ENCODE measurements around the gene ZWILCH.
"Not testable (repeated sequence)": the region's sequence is repeated elsewhere in the genome, so short reads cannot be mapped to it uniquely, and the experiment has no call there.

Gene ZWILCH

DNA sequence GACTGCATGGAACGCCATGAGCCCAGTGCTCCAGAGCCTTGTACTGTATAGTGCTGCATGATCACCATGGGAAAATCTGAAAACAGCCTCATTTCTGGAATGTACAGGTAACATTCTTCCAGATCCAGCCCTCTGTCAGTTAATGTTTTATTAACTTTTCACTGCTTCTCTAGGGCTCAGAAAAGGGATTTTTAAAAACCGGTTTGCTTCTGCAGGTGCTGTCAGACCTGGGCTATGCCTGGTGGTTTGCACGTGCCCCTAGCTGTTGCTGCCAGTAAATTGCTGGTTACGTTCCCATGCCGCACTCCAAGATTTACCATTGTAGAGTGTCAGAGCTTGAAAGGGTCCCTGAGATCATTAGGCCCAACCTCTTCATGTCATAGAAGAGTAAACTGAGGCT lies 16.6 kb upstream of the ZWILCH start:
- no peak for DNase-seq

DNA sequence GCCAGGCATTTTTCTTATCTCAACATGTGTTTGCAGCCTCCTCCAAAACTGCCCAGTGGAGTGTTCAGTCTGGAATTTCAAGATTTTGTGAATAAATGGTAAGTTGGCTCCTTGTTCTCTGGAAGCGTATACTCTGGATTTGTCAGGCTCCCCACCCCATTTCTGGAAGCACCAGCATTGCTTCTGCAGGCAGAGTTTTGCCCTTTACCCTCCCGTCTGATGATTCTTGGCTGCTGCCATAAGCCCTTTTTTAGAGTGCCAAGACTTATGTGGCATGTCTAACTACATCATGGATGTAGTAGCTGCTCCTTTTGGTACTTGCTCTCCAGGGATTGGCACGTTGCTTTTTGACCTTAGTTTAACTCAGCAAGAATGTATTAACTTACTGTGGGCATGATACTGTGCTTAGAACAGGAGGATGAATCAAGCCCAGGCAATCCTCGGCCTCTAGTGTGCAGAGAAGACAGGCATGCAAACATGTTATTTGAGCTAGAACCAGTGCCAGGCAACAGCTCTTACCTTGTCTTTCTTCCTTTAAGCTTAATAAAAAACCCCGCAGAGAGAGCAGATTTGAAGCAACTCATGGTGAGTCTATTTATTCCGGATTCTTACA lies 15.8 kb upstream of the ZWILCH start:
- no peak for DNase-seq

DNA sequence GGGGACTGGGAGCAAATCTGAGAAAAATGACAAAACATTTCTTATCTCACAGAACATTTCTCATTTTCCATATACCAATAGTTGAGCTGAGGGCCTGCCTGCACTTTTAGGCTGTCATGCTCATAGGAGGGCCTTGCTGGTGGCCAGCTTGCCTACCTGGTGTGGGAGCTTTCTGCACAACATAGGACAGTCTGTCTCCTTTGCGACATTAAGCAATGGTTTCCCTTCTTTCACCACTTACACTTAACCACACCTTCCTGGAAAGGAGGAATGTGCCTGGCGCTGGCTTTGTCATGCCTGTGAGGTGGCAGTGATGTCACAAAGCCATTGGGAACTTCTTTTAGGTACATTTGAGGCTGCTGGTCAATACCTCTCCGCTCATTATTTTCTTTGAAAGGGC lies 13.3 kb upstream of the ZWILCH start:
- no peak for DNase-seq

DNA sequence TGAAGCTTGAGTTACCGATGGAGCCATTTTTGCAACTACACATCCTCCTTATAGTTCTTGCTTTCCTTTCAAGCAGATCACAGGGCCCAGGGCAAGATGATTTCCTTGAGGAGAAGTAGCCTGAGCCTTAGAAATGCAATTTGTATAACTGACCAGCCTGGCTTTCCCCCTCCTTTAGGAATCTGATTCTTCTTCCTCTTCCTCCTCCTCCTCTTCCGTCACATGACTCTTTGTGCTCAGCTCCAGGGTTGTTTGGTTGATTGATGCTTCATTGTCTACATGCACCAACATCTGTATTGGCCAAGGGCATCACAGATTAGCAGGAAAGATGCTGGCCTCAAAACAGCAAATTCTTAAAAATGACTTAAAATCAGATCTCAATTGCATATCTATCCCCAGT lies 10.9 kb upstream of the ZWILCH start:
- no peak for DNase-seq

DNA sequence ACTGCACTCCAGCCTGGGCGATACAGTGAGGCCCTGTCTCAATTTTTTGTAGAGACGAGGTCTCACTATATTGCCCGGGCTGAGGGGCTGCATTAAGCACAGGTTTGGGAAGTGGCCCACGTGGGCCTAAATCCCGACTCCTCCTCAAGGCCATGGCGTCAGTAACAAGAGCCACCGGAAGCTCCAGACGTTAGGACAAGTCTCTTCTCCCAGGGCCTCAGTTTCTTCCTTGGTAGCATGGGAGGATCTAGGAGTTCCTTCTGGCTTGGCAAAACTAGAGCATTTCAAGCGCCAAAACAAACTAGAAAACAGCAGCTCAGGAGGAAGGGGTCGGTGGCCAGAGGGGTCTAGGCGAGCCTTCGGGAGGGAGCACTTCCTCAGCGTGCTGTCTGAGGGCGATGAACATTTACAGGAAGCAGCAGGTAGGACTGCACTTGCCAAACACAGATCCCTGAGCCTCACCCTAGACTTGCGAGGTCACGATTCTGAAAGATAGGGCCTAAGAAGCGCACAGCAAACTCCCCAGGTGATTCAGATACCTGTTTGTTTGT lies 8.1 kb upstream of the ZWILCH start:
- DNase-seq, result no peak

DNA sequence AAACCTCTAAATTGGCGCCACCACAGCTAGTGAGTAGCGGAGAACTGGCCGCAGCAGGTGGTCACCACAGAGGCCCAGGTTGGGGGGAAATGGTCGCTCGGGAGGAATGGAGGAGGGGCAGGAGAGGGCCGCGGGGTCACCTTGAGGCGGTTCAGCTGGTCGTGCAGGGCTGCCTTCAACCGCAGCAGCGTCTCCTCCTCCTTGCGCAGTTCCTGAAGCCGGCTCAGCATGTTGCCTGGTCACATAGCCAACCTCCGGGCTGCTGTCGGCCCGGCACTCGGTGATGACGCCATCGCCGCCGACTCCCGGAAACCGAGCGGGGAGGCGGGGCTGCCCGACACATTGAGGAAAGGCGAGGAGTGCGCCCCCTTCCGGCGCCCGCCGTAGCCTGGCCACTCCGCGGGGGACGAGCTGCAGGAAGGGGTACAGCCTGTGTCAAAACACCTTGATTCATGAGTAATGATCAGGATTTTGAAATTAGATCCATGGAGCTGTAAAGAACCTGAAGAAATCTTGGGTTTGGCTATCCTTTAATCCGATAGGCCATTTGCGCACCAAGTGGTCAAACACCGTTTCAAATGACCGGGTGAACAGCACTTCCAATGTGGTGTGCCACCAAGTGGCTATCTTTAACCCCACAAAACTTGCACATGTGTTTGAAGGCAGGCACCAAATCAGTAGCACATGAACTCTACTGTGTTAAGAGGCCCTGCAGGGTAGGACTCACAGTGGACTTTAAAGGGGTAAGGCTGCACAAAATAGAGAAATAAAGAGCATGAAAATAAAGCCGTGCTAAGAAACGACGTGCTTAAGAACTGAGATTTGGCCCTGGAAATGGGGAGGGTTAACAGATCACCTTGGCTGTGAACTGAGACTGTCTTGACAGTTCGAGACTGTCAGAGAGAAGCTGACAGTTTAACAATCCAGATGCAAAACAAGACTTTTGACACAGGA lies 7.3 kb upstream of the ZWILCH start, which contains the start of gene SNAPC5:
Gene SNAPC5, minus strand, starts transcription at position 261 of the 954 bp plus-strand sequence. Its CDS starts 31 bp downstream, at position 230.
- DNase-seq, result peak; percentile 98

DNA sequence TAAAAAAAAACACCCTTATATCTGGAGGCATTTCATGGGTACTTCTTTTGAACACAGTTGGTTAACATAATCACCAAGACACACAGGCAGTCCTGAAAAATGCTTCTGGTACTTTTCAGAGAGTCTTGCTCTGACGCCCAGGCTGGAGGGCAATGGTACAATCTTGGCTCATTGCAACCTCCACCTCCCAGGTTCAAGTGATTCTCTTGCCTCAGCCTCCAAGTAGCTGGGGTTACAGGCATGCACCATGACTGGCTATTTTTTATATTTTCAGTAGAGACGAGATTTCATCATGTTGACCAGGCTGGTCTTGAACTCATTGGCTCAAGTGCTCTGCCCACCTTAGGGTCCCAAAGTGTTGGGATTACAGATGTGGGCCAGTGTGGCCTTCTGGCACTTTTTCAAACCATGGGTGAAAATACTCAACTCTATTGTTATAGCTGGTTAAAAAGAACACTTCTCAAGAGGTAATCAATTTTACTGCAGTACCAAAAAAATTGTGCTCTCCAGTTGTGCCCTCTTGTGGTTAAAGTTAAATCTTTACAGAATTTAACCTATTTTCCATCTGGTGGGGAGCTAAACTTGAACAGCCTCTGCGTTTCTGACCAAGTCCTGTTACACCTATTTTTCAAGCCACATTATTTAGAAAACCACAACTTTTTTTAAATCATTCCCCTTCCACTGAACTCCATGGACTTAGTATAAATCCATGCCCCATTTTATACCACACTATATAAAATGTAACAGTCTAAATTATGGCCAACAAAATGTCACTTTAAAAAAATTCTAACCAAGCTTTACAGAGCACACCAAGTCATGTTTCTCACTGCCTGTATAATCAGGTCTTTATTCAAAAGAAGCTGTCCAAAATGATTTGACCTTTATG lies 6.4 kb upstream of the ZWILCH start:
- no peak for DNase-seq

DNA sequence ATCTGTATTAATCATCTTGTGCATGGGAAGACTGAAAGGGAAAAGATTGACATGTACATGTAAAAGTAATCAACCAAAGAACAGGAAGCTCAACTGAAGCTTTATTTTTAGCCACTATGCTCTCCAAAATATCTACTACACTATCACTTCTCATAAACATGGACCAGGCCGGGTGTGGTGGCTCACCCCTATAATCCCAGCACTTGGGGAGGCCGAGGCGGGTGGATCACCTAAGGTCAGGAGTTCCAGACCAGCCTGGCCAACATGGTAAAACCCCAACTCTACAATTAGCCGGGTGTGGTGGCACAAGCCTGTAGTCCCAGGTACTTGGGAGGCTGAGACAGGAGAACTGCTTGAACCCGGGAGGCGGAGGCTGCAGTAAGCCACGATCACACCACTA lies 4.8 kb upstream of the ZWILCH start:
- DNase-seq, result not testable (repeated sequence)

DNA sequence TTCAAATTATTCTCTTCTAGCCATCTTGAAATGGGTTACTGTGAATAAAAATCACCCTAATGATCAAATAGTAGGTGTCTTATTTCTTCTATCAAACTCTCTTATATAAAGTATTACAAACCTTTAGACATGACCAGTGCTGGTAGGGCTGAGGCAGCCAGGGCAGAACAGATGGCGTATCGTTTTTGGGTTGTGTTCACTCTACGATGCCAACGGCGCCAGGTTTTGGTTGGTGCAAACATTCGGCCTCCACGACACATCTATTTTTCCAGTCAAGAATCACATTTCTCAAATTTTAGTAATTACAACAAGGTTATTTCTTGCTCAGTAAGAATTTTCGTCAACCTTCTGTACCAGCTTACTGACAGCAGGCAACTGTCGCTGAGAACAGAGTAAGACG lies 2.6 kb upstream of the ZWILCH start:
- no peak for DNase-seq

DNA sequence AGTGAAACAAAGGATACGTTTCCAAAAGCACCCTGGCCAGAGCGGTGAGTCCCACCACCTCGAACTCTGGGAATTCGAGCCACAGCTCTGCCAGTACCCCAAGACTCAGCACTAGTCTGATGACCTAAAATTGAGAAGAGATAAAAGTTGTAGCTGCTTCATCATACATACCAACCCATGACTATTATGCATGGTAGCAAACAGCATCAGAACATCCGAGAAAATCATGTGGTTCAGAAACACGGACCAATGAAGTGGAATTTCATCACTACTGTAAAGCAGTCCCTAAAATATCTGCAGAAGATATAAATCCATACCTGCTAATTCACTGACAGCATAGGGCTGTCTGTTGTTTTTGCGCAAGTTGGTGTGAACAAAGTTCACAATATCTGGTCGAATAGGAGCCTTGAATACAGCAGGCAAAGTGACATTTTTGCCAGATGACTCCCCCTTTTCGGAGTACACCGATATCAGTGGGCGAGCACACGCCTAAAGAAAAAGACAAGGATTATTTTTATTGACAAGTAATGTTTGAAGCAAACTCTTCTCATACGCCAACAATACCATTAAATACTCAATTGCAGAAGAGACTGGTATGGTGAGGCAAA lies 2.0 kb upstream of the ZWILCH start:
- DNase-seq, result not testable (repeated sequence)

DNA sequence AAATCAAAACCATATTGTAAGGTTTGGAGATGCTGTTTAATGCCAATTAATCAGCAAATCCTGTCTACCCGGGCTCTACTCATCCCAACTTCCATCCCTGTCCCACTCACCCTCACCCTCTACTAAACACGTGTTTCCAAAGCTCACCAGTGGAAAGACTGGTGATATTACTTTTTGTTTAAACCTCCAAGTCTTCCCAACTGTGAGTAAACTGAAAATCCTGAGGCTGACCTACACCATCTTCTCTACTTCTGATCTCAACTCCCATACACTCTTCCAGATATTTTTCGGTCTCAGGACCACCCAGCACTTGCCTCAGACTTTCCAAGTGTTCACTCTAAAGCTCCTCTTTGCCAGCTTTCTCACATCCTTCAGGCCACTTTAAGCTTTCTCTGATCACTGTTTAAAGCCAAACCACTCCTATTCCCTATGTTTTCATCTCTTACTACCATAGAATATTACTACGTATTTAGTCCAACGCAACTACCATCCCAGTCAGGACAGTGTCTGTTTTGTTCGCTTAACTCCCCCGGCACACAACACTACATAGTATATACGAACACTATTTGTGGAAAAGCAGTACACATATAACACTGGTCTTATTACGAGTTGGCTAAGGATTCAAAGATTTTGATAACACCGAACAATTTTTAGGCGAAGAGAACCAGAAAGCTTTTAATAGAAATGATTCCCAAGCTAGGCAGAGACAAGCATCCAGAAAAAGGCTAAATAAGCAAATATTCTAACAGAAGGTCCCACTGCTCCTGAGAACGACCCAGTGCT lies 1.2 kb upstream of the ZWILCH start:
- no peak for DNase-seq

DNA sequence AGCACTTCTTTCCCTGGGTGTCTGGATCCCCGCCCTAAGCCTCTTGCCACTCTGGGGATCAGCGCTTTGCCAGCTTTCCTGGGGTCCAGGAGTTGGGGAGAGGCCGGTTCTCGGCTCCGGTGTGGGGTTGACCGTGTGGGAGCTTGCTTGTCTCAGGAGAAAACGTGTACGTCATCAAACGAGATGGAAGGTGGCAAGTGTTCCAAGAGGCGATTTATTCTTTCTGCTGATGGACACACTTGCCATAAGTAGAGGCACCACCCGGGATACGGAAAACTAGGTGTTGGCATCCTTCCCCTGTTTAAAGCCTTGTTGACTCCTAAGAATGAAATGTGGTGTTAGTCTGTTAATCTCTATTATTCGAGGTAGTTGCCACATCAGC lies 295 bp downstream of the ZWILCH start:
- DNase-seq, result no peak

DNA sequence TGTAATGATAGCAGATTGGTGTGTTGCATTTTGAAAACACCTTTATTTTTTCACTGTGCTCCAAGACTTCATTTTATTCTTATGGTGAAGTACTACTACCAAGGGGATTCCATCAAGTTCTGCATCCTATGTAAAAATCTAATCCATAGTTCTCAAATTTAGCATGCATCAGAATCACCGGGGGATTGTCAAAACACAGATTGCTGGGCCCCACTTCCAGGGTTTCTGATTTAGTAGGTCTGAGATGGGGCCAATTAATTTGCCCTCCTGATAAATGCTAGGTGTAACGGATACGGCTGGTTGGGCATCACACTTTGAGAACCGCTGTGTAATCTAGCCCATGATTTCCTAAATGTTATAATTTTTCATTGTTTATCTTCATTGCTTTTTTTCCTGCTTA lies 692 bp downstream of the ZWILCH start:
- DNase-seq, result no peak

DNA sequence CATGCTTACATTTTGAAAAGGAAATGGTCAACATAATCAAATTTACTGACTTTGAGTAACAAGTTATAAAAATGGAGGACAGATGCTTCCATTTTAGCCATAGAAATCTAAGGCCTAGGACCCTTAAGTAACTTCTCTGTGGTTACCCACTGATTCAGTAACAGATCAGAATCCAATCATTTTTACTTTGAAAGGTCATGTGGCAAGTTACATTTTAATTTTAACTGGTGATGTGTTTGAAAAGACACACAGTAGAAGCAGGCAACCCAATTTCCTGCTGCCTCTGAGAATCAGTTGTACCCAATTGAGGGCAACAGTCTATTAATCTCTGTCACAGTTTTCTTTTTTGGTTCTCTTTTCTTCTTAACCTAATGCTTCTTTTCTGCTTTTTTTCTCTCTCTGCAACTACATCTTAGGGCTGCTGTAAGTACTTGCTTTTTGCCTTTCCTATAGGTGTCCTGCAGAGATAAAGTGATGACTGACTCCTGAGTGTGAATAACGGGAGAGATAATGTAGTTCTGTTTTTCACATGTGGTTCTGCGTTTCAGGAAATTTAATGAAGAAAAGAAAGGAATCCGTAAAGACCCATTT lies 3.3 kb downstream of the ZWILCH start:
- DNase-seq, result no peak

DNA sequence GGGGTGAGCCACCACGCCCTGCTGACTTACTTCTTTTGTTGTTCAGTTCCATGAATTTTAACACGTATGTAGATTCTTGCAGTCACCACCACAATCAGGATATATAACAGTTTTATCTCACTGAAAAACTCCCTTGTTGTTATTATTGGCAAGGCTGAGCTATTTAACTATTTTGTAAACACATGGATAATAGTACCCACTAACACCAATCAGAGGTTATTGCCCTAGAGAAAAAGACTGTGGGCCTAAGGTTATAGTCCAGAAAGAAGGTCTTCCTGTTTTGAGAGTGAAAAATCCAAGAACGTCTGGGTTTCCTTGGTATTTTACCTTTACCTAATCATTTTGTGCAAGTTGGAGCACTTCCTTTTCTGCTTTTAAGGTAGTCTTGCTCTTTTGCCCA lies 9.5 kb downstream of the ZWILCH start:
- DNase-seq, result no peak

DNA sequence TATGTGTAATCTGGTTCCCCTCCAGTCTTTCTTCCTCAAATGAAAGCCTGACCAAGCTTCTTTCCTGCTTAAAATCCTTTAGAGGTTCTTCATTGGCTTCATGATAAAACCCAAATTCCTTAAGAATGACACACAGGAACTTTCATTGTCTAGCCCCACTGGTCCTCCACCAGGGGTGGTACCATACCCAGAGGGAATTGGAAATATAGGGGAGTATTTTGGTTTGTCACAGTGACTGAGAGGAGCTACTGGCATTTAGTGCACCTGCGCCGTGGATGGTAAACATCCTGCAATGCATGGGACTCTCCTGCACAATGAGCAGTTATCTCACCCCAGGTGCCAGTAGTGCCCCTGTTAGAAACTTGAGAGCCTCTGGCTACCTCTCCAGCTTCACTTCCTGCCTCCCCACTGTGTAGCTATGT lies 10.8 kb downstream of the ZWILCH start:
- no peak for DNase-seq

DNA sequence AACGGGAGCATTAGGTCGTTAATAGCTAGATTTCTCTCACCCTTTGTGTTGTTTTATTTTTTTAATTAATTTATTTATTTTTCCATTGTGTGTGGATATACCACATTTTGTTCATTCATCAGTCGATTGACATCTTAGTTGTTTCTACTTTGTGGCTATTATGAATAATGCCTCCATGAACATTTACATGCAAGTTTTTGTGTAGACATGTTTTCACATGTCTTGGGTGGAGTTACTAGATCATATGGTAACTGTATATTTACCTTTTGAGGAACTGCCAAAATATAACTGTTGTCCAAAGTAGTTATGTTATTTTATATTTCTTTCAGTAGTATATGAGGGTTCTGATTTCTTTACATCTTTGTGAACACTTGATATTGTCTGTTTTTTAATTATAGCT lies 18.8 kb downstream of the ZWILCH start:
- DNase-seq, result no peak

DNA sequence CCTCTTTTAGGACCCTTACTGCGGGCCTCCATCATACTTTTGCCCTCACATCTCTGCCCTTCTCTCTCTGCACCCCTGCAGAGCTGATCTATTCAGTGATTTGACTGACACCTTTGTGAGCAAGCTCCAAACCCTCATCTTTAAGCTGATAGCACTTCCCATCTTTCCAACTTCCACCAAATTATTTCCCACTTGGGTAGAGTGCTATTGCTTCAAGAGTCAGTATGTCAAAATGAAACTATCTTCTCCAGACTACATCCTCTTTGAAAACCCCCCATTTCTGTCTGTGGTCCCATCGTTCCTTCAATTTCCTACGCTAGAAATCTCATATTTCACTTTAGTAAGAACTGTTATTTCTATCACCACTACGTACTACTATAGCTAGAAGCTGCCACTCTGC lies 19.7 kb downstream of the ZWILCH start:
- DNase-seq, result no peak

DNA sequence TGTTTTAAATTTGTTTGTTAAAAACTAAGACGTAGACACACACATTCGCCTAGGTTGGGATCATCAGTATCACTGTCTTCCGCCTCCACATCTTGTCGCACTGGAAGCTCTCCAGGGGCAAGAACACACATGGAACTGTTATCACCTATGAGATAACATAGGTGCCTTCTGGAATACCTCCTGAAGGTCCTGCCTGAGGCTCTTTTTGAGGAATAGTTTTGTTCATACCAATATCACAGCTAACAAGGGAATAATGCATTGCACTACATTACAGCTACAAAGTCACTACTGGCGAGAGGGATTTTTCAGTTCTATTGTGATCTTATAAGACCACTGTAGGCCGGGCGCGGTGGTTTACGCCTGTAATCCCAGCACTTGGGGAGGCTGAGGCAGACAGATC lies 29.9 kb downstream of the ZWILCH start:
- DNase-seq, result no peak

DNA sequence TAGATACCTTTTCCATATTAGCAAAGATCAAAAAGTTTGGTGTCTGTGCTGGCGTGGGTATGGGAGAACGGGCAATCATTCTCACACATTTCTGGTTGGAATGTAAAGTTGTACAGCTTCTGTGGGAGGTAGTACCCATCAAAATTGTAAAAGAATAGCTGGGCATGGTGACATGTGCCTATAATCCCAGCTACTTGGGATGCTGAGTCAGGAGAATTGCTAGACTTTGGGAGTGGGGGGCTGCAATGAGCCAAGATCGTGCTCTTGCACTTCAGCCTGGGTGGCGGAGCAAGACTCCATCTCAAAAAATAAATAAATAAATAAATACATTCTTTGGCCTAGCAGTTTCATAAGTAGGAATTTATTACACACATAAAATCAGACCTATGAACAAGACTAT lies 37.8 kb downstream of the ZWILCH start:
- no peak for DNase-seq

DNA sequence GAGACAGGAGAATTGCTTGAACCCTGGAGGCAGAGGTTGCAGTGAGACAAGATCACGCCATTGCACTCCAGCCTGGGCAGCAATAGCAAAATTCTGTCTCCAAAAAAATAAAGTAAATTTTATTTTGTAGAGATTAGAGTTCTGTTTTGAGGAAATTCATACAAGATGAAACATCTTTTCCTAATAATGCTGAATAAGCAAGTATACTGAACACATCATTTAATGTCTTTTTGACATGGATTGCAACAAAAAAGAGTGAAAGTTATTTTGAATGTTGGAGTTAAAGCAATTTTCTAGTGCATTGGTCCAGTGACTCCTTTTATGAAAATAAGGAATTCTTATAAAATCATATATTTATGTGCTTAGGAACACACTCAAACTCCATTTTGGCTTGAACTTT lies 40.1 kb downstream of the ZWILCH start:
- no peak for DNase-seq
